ENCODE results near the gene RAD23A. TPM values are rescaled to one million over a fixed set of nuclear protein-coding genes. Genes with fewer than 3 reads are reported as not detected.
A peak's percentile ranks its signal among the peaks of the same experiment; 100 is the strongest.
"Not testable (repeated sequence)": the region's sequence is repeated elsewhere in the genome, so short reads cannot be mapped to it uniquely, and the experiment has no call there.

The RAD23A gene
- total and polyA plus RNA-seq, 2 donors = 55.8 to 128 TPM

DNA sequence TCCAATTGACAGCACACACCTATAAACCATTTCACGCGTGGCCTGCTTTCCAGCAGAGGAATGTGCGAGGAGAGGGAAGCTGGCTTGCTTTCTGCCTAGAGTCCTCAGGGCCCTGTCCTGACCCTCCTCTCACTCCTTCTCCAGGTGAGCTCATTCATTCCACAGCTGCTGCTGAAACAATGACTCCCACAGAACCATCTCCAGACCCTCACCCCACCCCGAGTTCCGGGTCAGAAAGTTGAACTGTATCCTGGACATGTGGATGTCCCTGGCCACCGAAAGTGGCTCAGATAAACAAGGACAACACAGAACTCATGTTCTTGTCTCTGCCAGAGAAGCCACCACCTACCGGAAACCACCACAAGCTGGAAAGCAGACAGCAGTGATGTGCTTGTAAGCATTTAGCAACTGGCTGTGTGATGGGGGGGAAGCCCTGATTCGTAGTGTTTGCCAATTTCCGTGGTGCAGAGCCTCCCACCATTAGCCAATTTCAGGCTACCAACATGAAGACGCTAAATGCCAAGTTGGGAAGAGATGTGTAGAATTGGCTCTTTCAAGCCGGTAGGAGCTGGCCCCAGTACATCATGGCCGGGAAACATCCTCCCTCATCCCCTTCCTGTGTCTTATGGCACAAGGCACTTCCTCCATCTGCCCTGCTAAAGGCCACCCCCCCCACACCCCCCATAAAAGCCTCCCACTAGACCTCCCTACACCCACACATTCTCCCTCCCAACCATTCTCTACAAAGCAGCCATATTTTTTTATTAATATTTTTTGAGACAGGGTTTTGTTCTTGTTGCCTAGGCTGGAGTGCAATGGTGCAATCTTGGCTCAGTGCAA lies 31.6 kb upstream of the RAD23A start:
- H3K27ac ChIP-seq (ENCODE audit: low read depth in 1 of 2, low read length in 1 of 2) = peak overlapping the region; percentile 89 to 99
- no peaks in the 10 kb centered on the region for H3K27me3 ChIP-seq (ENCODE audit: control insufficient read depth in 2 of 2, insufficient read depth in 1 of 2, low read length in 1 of 2)
- peak overlapping the region in 1 of 2 donors; percentile 36 for H3K4me3 ChIP-seq (ENCODE audit: low read length in 2 of 2)
- no peaks in the 10 kb centered on the region for H3K36me3 ChIP-seq (ENCODE audit: control insufficient read depth in 2 of 2, insufficient read depth in 2 of 2, low read length in 1 of 2)
- 10% methylated on average over 12 of the region's 12 CpGs for WGBS
- peak in 7 of 9 donors; percentile 46 to 88 (median 63) for DNase-seq (ENCODE audit: low read depth in 6 of 9, low spot score in 9 of 9)
- H3K9me3 ChIP-seq (ENCODE audit: control insufficient read depth in 2 of 2, insufficient read depth in 1 of 2, low read length in 1 of 2) = peaks cover 0 to 5% of the 10 kb centered on the region in 2 donors
- H3K4me1 ChIP-seq (ENCODE audit: control insufficient read depth in 2 of 2, insufficient read depth in 2 of 2, low read length in 2 of 2) = peaks cover 17 to 38% of the 10 kb centered on the region in 2 donors

DNA sequence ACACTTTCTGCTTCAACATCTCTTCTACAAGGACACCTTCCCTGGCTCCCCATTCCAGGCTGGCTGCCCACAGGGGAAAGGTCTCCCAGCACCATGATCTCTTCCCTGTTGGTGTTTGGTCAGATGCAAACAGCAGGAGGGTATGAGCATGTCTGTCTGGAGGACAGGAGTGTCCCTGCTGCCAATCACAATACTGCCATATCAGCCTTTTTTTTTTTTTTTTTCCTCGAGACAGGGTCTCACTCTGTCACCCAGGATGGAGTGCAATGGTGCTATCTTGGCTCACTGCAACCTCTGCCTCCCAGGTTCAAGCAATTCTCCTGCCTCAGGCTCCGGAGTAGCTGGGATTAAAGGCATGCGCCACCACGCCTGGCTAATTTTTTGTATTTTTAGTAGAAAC lies 29.8 kb upstream of the RAD23A start:
- not testable (repeated sequence) for H3K27me3 ChIP-seq (ENCODE audit: control insufficient read depth in 2 of 2, insufficient read depth in 1 of 2, low read length in 1 of 2)
- WGBS = 93% methylated on average over 4 of the region's 4 CpGs
- H3K4me1 ChIP-seq (ENCODE audit: control insufficient read depth in 2 of 2, insufficient read depth in 2 of 2, low read length in 2 of 2) = peaks cover 17 to 44% of the 10 kb centered on the region in 2 donors

DNA sequence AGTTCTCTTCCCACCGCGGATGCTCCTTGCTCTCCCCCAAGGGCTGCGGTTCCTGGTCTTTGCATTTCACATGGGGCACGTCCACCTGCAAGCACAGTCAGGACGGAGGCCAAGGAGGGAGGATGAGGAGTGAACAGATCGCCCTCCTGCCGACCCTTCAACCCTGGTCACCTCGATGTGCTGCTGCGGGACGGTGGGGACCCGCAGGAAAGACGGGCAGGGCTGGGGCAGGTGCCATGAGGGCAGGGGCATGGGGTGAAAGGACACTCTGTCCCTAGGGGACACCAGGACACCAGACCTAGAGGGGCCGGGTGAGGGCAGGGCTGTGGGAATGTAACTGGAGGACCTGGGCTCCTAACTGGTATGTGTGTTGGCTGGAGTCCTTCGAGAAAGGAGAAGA lies 27.4 kb upstream of the RAD23A start:
- WGBS = 97% methylated on average over 14 of the region's 14 CpGs
- no peak overlapping the region for H3K4me3 ChIP-seq (ENCODE audit: low read length in 2 of 2)

More for the DNA sequence above, 29.8 kb upstream of the RAD23A start:
- H3K36me3 ChIP-seq (ENCODE audit: control insufficient read depth in 2 of 2, insufficient read depth in 2 of 2, low read length in 1 of 2); H3K9me3 ChIP-seq (ENCODE audit: control insufficient read depth in 2 of 2, insufficient read depth in 1 of 2, low read length in 1 of 2); H3K4me3 ChIP-seq (ENCODE audit: low read length in 2 of 2); H3K27ac ChIP-seq (ENCODE audit: low read depth in 1 of 2, low read length in 1 of 2); DNase-seq (ENCODE audit: low read depth in 6 of 9, low spot score in 9 of 9): not testable (repeated sequence)

DNA sequence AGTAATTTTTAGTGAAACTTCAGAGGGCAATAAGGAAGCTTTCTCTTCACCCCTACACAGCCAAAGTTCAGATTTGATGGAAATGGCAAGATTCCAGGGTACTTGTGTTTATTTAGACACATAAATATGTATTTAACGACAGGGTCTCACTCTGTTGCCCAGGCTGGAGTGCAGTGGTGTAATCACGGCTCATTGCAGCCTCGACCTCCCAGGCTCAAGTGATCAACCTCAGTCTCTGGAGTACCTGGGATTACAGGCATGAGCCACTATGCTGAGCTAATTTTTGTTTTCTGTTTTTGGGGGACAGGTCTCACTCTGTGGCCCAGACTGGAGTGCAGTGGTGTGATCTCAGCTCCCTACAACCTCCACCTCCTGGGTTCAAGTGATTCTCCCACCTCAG lies 24.6 kb upstream of the RAD23A start:
- Histone ChIP-seq H3K4me1 (ENCODE audit: control insufficient read depth in 2 of 2, insufficient read depth in 2 of 2, low read length in 2 of 2) (peaks cover 0 to 16% of the 10 kb centered on the region in 2 donors), H3K27ac (ENCODE audit: low read depth in 1 of 2, low read length in 1 of 2) (no peak overlapping the region), H3K27me3 (ENCODE audit: control insufficient read depth in 2 of 2, insufficient read depth in 1 of 2, low read length in 1 of 2) (no peaks in the 10 kb centered on the region), H3K9me3 (ENCODE audit: control insufficient read depth in 2 of 2, insufficient read depth in 1 of 2, low read length in 1 of 2) (peaks cover 0 to 5% of the 10 kb centered on the region in 2 donors), H3K4me3 (ENCODE audit: low read length in 2 of 2) (no peak overlapping the region), H3K36me3 (ENCODE audit: control insufficient read depth in 2 of 2, insufficient read depth in 2 of 2, low read length in 1 of 2) (peaks cover 35 to 36% of the 10 kb centered on the region in 2 donors)
- DNase-seq (ENCODE audit: low read depth in 6 of 9, low spot score in 9 of 9) = no peak
- WGBS = 96% methylated on average over 3 of the region's 3 CpGs

More for the DNA sequence above, 27.4 kb upstream of the RAD23A start:
- no peak for DNase-seq (ENCODE audit: low read depth in 6 of 9, low spot score in 9 of 9)
- H3K4me1 ChIP-seq (ENCODE audit: control insufficient read depth in 2 of 2, insufficient read depth in 2 of 2, low read length in 2 of 2) = peaks cover 12 to 32% of the 10 kb centered on the region in 2 donors
- no peak overlapping the region for H3K27ac ChIP-seq (ENCODE audit: low read depth in 1 of 2, low read length in 1 of 2)
- H3K27me3 ChIP-seq (ENCODE audit: control insufficient read depth in 2 of 2, insufficient read depth in 1 of 2, low read length in 1 of 2) = no peaks in the 10 kb centered on the region
- H3K36me3 ChIP-seq (ENCODE audit: control insufficient read depth in 2 of 2, insufficient read depth in 2 of 2, low read length in 1 of 2) = peaks cover 12 to 13% of the 10 kb centered on the region in 2 donors
- peaks cover 0 to 5% of the 10 kb centered on the region in 2 donors for H3K9me3 ChIP-seq (ENCODE audit: control insufficient read depth in 2 of 2, insufficient read depth in 1 of 2, low read length in 1 of 2)

GRCh38 chr19:12922959-12923358 lies 22.7 kb upstream of the RAD23A start:
- Histone ChIP-seq H3K4me3 (ENCODE audit: low read length in 2 of 2) (no peak overlapping the region), H3K27ac (ENCODE audit: low read depth in 1 of 2, low read length in 1 of 2) (no peak overlapping the region), H3K36me3 (ENCODE audit: control insufficient read depth in 2 of 2, insufficient read depth in 2 of 2, low read length in 1 of 2) (peaks cover 49 to 50% of the 10 kb centered on the region in 2 donors), H3K27me3 (ENCODE audit: control insufficient read depth in 2 of 2, insufficient read depth in 1 of 2, low read length in 1 of 2) (no peaks in the 10 kb centered on the region), H3K4me1 (ENCODE audit: control insufficient read depth in 2 of 2, insufficient read depth in 2 of 2, low read length in 2 of 2) (peaks cover 0 to 16% of the 10 kb centered on the region in 2 donors), H3K9me3 (ENCODE audit: control insufficient read depth in 2 of 2, insufficient read depth in 1 of 2, low read length in 1 of 2) (peaks cover 0 to 5% of the 10 kb centered on the region in 2 donors)
- DNase-seq (ENCODE audit: low read depth in 6 of 9, low spot score in 9 of 9) = no peak
- WGBS = 98% methylated on average over 4 of the region's 4 CpGs

GRCh38 chr19:12924621-12925310 lies 20.9 kb upstream of the RAD23A start:
- Histone ChIP-seq H3K4me1 (ENCODE audit: control insufficient read depth in 2 of 2, insufficient read depth in 2 of 2, low read length in 2 of 2) (peaks cover 0 to under 1% of the 10 kb centered on the region in 2 donors), H3K36me3 (ENCODE audit: control insufficient read depth in 2 of 2, insufficient read depth in 2 of 2, low read length in 1 of 2) (peaks cover 66 to 68% of the 10 kb centered on the region in 2 donors), H3K4me3 (ENCODE audit: low read length in 2 of 2) (no peak overlapping the region), H3K27ac (ENCODE audit: low read depth in 1 of 2, low read length in 1 of 2) (no peak overlapping the region), H3K9me3 (ENCODE audit: control insufficient read depth in 2 of 2, insufficient read depth in 1 of 2, low read length in 1 of 2) (no peaks in the 10 kb centered on the region), H3K27me3 (ENCODE audit: control insufficient read depth in 2 of 2, insufficient read depth in 1 of 2, low read length in 1 of 2) (no peaks in the 10 kb centered on the region)
- 97% methylated on average over 29 of the region's 29 CpGs for WGBS
- DNase-seq (ENCODE audit: low read depth in 6 of 9, low spot score in 9 of 9) = no peak

DNA sequence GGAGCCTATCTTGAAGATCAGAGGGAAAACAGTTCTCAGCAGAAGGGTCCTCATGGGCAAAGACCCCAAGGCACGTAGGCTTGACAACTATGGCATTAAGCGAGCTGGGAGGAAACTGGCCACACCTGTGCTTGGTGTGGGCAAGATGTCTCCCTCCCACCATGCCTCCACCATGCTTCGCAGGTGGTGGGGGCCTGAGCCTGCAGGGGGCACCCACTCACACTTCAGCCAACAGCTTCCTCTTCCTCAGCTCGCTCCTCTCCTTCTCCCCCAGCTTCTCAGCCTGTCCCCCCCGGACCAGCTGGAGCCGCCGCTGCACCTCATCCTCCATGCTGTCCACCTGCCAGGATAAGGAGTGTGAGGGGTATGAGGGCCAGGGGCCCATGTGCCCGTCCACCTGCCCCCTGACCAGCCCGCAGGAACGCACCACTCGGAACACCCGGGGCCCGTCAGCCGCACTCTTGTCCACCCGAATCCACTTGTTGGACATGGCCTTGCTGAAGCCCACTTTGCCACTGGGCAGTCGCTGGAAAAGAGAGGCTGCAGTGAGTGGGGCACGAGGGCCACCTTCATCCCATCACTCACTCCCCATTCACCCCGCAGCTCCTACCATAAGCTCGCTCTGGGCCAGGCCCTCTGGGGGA lies 15.5 kb upstream of the RAD23A start:
- H3K27me3 ChIP-seq (ENCODE audit: control insufficient read depth in 2 of 2, insufficient read depth in 1 of 2, low read length in 1 of 2) = no peaks in the 10 kb centered on the region
- no peak overlapping the region for H3K27ac ChIP-seq (ENCODE audit: low read depth in 1 of 2, low read length in 1 of 2)
- WGBS = 91% methylated on average over 19 of the region's 19 CpGs
- peaks cover 12 to 26% of the 10 kb centered on the region in 2 donors for H3K4me1 ChIP-seq (ENCODE audit: control insufficient read depth in 2 of 2, insufficient read depth in 2 of 2, low read length in 2 of 2)
- H3K9me3 ChIP-seq (ENCODE audit: control insufficient read depth in 2 of 2, insufficient read depth in 1 of 2, low read length in 1 of 2) = no peaks in the 10 kb centered on the region
- H3K36me3 ChIP-seq (ENCODE audit: control insufficient read depth in 2 of 2, insufficient read depth in 2 of 2, low read length in 1 of 2) = peaks cover 45 to 48% of the 10 kb centered on the region in 2 donors
- no peak for DNase-seq (ENCODE audit: low read depth in 6 of 9, low spot score in 9 of 9)
- no peak overlapping the region for H3K4me3 ChIP-seq (ENCODE audit: low read length in 2 of 2)

- H3K4me1 ChIP-seq (ENCODE audit: control insufficient read depth in 2 of 2, insufficient read depth in 2 of 2, low read length in 2 of 2) = peaks cover 25 to 51% of the 10 kb centered on the region in 2 donors
- DNase-seq (ENCODE audit: low read depth in 6 of 9, low spot score in 9 of 9) = no peak
- no peak overlapping the region for H3K27ac ChIP-seq (ENCODE audit: low read depth in 1 of 2, low read length in 1 of 2)
- H3K27me3 ChIP-seq (ENCODE audit: control insufficient read depth in 2 of 2, insufficient read depth in 1 of 2, low read length in 1 of 2) = no peaks in the 10 kb centered on the region
- H3K36me3 ChIP-seq (ENCODE audit: control insufficient read depth in 2 of 2, insufficient read depth in 2 of 2, low read length in 1 of 2) = peaks cover 28 to 29% of the 10 kb centered on the region in 2 donors
- H3K4me3 ChIP-seq (ENCODE audit: low read length in 2 of 2) = peak overlapping the region; percentile 72 to 93
- 39% methylated on average over 16 of the region's 16 CpGs for WGBS
- no peaks in the 10 kb centered on the region for H3K9me3 ChIP-seq (ENCODE audit: control insufficient read depth in 2 of 2, insufficient read depth in 1 of 2, low read length in 1 of 2)
These were observed 13.0 kb upstream of the RAD23A start for GRCh38 chr19:12932392-12933286.
